GM12875 (cell line): Measurements from ENCODE around the gene PPP1R9B.

Experiments
- H3K4me3 ChIP-seq: one replicate; pipeline ENCODE4 v1.5.1; 2011; ENCODE audit warnings: low read depth, low read length, control low read depth
- CTCF ChIP-seq: IDR thresholded peaks from 2 replicates; pipeline ENCODE4 v1.5.1; 2011; ENCODE audit warnings: low read depth, mild to moderate bottlenecking, control low read depth, inconsistent platforms, low read length, moderate library complexity, borderline replicate concordance; ENCODE audit not compliant: insufficient read depth

PPP1R9B gene

GRCh38 chr17:50106393-50107131 is 43.9 kb downstream of the PPP1R9B start:
- H3K4me3 ChIP-seq: no peak overlapping the region
- TF ChIP-seq CTCF: no peak

- no peak overlapping the region for H3K4me3 ChIP-seq
- TF ChIP-seq CTCF: no peak
Measured at GRCh38 chr17:50105811-50106210, 44.7 kb downstream of the PPP1R9B start.

- H3K4me3 ChIP-seq: no peak overlapping the region
- TF ChIP-seq CTCF: no peak
Measured at GRCh38 chr17:50103941-50104340, 46.5 kb downstream of the PPP1R9B start.

GRCh38 chr17:50103252-50103651 is 47.2 kb downstream of the PPP1R9B start:
- no peak for TF ChIP-seq CTCF
- H3K4me3 ChIP-seq: no peak overlapping the region

GRCh38 chr17:50102164-50102991 is 48.1 kb downstream of the PPP1R9B start:
- TF ChIP-seq CTCF: no peak
- no peak overlapping the region for H3K4me3 ChIP-seq

GRCh38 chr17:50101346-50102163 is 48.9 kb downstream of the PPP1R9B start:
- H3K4me3 ChIP-seq: no peak overlapping the region
- no peak for TF ChIP-seq CTCF
